Smooth muscle cell (in vitro differentiated cells): Measurements from ENCODE around the gene PALLD. TPM values are rescaled to one million over a fixed set of nuclear protein-coding genes. Genes with fewer than 3 reads are reported as not detected.
A peak's percentile ranks its signal among the peaks of the same experiment; 100 is the strongest.

Experiments used
- DNase-seq: peaks from one replicate; lab custom pipeline; 2025; ENCODE audit not compliant: unreplicated experiment; lab: John Stamatoyannopoulos, UW
- H2AFZ ChIP-seq: fragments of 200-600 bp; sonication (generic); 2 replicates; pipeline ENCODE4 v1.6.0; 2016; ENCODE audit warnings: antibody characterized with exemption, low read depth, mild to moderate bottlenecking
- H3F3A ChIP-seq: fragments of 200-600 bp; sonication (generic); 2 replicates; pipeline ENCODE4 v1.6.0; 2017; ENCODE audit warnings: antibody characterized with exemption, low read depth
- H3K27ac ChIP-seq: fragments of 200-600 bp; sonication (generic); 2 replicates; pipeline ENCODE4 v1.5.1; 2016; ENCODE audit warnings: low read depth, mild to moderate bottlenecking
- H3K27me3 ChIP-seq: fragments of 200-600 bp; sonication (generic); 2 replicates; pipeline ENCODE4 v1.6.1; 2016; ENCODE audit warnings: low read depth, mild to moderate bottlenecking
- H3K36me3 ChIP-seq: fragments of 200-600 bp; sonication (generic); 2 replicates; pipeline ENCODE4 v1.5.1; 2016; ENCODE audit warnings: low read depth
- H3K4me1 ChIP-seq: fragments of 200-600 bp; sonication (generic); 2 replicates; pipeline ENCODE4 v1.5.1; 2016; ENCODE audit warnings: low read depth
- H3K4me2 ChIP-seq: fragments of 200-600 bp; sonication (generic); 2 replicates; pipeline ENCODE4 v1.6.0; 2016; ENCODE audit warnings: mild to moderate bottlenecking
- H3K4me3 ChIP-seq: fragments of 200-600 bp; sonication (generic); 2 replicates; pipeline ENCODE4 v1.5.1; 2016; ENCODE audit warnings: mild to moderate bottlenecking
- H3K79me2 ChIP-seq: fragments of 200-600 bp; sonication (generic); 2 replicates; pipeline ENCODE4 v1.6.0; 2016; ENCODE audit warnings: low read depth, mild to moderate bottlenecking
- H3K9ac ChIP-seq: fragments of 200-600 bp; sonication (generic); 2 replicates; pipeline ENCODE4 v1.6.0; 2016; ENCODE audit warnings: low read depth
- H3K9me3 ChIP-seq: fragments of 200-600 bp; sonication (generic); replicated peaks from 2 replicates; pipeline ENCODE4 v1.5.1; 2016; ENCODE audit warnings: low read depth
- H4K20me1 ChIP-seq: fragments of 200-600 bp; sonication (generic); 2 replicates; pipeline ENCODE4 v1.6.0; 2016; ENCODE audit warnings: low read depth
- CTCF ChIP-seq: fragments of 200-600 bp; sonication (generic); IDR thresholded peaks from 2 replicates; pipeline ENCODE4 v1.5.1; 2017; ENCODE audit warnings: borderline replicate concordance, mild to moderate bottlenecking, antibody characterized with exemption; ENCODE audit not compliant: insufficient read depth, poor library complexity, severe bottlenecking
- WGBS: methylation state at CpG from one replicate; pipeline ENCODE4 v1.1.7; 2016; ENCODE audit warnings: low lambda C conversion rate; 5-methylcytosine and 5-hydroxymethylcytosine counted together
- polyA plus RNA-seq: library from polyadenylated mRNA; unstranded; fragments of >200 nt; fragmentation: Nextera tagmentation; extraction: Ambion mirVana; gene quantifications from 2 replicates; pipeline ENCODE4 v1.2.1, GENCODE V29; 2016
- total RNA-seq: library from RNA; depleted of rRNA; stranded (reverse); fragments of >200 nt; gene quantifications from 2 replicates; pipeline ENCODE4 v1.2.3, GENCODE V29; 2014

Gene PALLD
- total and polyA plus RNA-seq, 2 experiments from 2014 or later = 354 to 415 TPM

GRCh38 chr4:168636506-168637196 lies 139.8 kb downstream of the PALLD start:
- peak overlapping the region; percentile 9 for H3K4me3 ChIP-seq
- no peak overlapping the region for H2AFZ ChIP-seq
- H3K4me1 ChIP-seq = peaks cover 52% of the 10 kb centered on the region
- H3F3A ChIP-seq = peaks cover 43% of the 10 kb centered on the region
- H3K79me2 ChIP-seq = peaks cover 75% of the 10 kb centered on the region
- no peaks in the 10 kb centered on the region for H3K27me3 ChIP-seq
- H3K9me3 ChIP-seq = no peaks in the 10 kb centered on the region
- H3K27ac ChIP-seq = peak overlapping the region; percentile 99
- H3K4me2 ChIP-seq = peak overlapping the region; percentile 82
- 0% methylated on average over 3 of the region's 3 CpGs for WGBS
- no peak for DNase-seq
- H3K36me3 ChIP-seq = no peaks in the 10 kb centered on the region
- peak overlapping the region; percentile 90 for H3K9ac ChIP-seq
- H4K20me1 ChIP-seq = no peaks in the 10 kb centered on the region
- TF ChIP-seq CTCF = no peak

GRCh38 chr4:168637872-168638756 lies 141.3 kb downstream of the PALLD start:
- no peak overlapping the region for H2AFZ ChIP-seq
- H3K4me3 ChIP-seq = no peak overlapping the region
- H3K4me1 ChIP-seq = peaks cover 55% of the 10 kb centered on the region
- H3K4me2 ChIP-seq = peak overlapping the region; percentile 82
- no peak for DNase-seq
- no peak for TF ChIP-seq CTCF
- no peaks in the 10 kb centered on the region for H4K20me1 ChIP-seq
- H3K9me3 ChIP-seq = no peaks in the 10 kb centered on the region
- WGBS = 58% methylated on average over 5 of the region's 5 CpGs
- no peaks in the 10 kb centered on the region for H3K27me3 ChIP-seq
- H3K79me2 ChIP-seq = peaks cover 60% of the 10 kb centered on the region
- no peaks in the 10 kb centered on the region for H3K36me3 ChIP-seq
- peak overlapping the region; percentile 99 for H3K27ac ChIP-seq
- peaks cover 47% of the 10 kb centered on the region for H3F3A ChIP-seq
- peak overlapping the region; percentile 7 for H3K9ac ChIP-seq

- WGBS = 97% methylated on average over 8 of the region's 8 CpGs
- peak overlapping the region; percentile 99 for H3K27ac ChIP-seq
- H3K27me3 ChIP-seq = no peaks in the 10 kb centered on the region
- DNase-seq = no peak
- H4K20me1 ChIP-seq = no peaks in the 10 kb centered on the region
- no peak overlapping the region for H2AFZ ChIP-seq
- H3K4me1 ChIP-seq = peaks cover 49% of the 10 kb centered on the region
- peaks cover 64% of the 10 kb centered on the region for H3K79me2 ChIP-seq
- peak overlapping the region; percentile 60 for H3K4me2 ChIP-seq
- H3K36me3 ChIP-seq = no peaks in the 10 kb centered on the region
- peak overlapping the region; percentile 87 for H3K9ac ChIP-seq
- peaks cover 59% of the 10 kb centered on the region for H3F3A ChIP-seq
- no peak overlapping the region for H3K4me3 ChIP-seq
- TF ChIP-seq CTCF = no peak
- H3K9me3 ChIP-seq = no peaks in the 10 kb centered on the region
Observed at GRCh38 chr4:168639914-168640313, 143.1 kb downstream of the PALLD start.
